T-helper 1 cell treated with Interleukin-12 subunit alpha and Interleukin-12 subunit beta and Interleukin-4 antibody, amounts not matched to agents 30 ng/mL and 1 ng/mL, for 36 hours (primary cell): ENCODE measurements around the gene ENTPD6. TPM values are rescaled to one million over a fixed set of nuclear protein-coding genes. Genes with fewer than 3 reads are reported as not detected.

Experiments
- intact Hi-C: fragments of 100-400 bp; cut with micrococcal nuclease; formaldehyde crosslinking; loops from one replicate; pipeline ENCODE4 v1.15.1; 2024
- total RNA-seq: library from RNA; stranded (reverse); gene quantifications from 2 replicates; pipeline ENCODE4 v1.2.3, GENCODE V29; 2022

The ENTPD6 gene
- total RNA-seq, 1 donor from 2014 or later = 38.0 TPM

GRCh38 chr20:25239387-25240370 lies 44.2 kb downstream of the ENTPD6 start:
- intact Hi-C loops = loop anchor here (10.0 kb wide), 1 partner anchor 1815 kb away; the partner anchor contains the start of gene NAPB

GRCh38 chr20:25240851-25241658 lies 45.5 kb downstream of the ENTPD6 start:
- intact Hi-C loops = loop anchor here (10.0 kb wide), 1 partner anchor 1816 kb away; the partner anchor contains the start of gene NAPB

GRCh38 chr20:25241659-25241955 lies 46.1 kb downstream of the ENTPD6 start:
- intact Hi-C loops = loop anchor here (10.0 kb wide), 1 partner anchor 1817 kb away; the partner anchor contains the start of gene NAPB

- intact Hi-C loops = loop anchor here (10.0 kb wide), 1 partner anchor 1817 kb away; the partner anchor contains the start of gene NAPB
Observed at GRCh38 chr20:25242231-25242630, 46.7 kb downstream of the ENTPD6 start.

- intact Hi-C loops = loop anchor here (10.0 kb wide), 1 partner anchor 1819 kb away; the partner anchor contains the start of gene NAPB
Observed at GRCh38 chr20:25243416-25243979, 48.0 kb downstream of the ENTPD6 start.

- intact Hi-C loops = loop anchor here (5.0 to 10.0 kb wide), 2 partner anchors 298 to 1820 kb away; partner anchors contain the start of genes CST7 and NAPB
Observed at GRCh38 chr20:25244976-25245375, 49.5 kb downstream of the ENTPD6 start.

GRCh38 chr20:25245461-25245860 lies 49.9 kb downstream of the ENTPD6 start:
- intact Hi-C loops = loop anchor here (5.0 to 10.0 kb wide), 2 partner anchors 298 to 1821 kb away; partner anchors contain the start of genes CST7 and NAPB

GRCh38 chr20:25246182-25246999 lies 50.9 kb downstream of the ENTPD6 start:
- intact Hi-C loops = loop anchor here (2.0 to 10.0 kb wide), 4 partner anchors 152 to 1822 kb away; partner anchors contain the start of genes CST7 and NAPB

- intact Hi-C loops = loop anchor here (1.0 to 10.0 kb wide), 11 partner anchors 9 to 1822 kb away; partner anchors contain the start of genes ABHD12, APMAP, CST7 and ENTPD6
Observed at GRCh38 chr20:25247000-25247517, 51.5 kb downstream of the ENTPD6 start.

- intact Hi-C loops = loop anchor here (1.0 to 10.0 kb wide), 11 partner anchors 9 to 1823 kb away; partner anchors contain the start of genes ABHD12, APMAP, CST7 and ENTPD6
Observed at GRCh38 chr20:25247518-25247955, 52.0 kb downstream of the ENTPD6 start.

GRCh38 chr20:25247956-25248785 lies 52.7 kb downstream of the ENTPD6 start, which contains the start of gene PYGB:
Gene PYGB (plus strand): TSS chr20:25248085. CDS start chr20:25248179, 94 bp downstream.
- intact Hi-C loops = loop anchor here (1.0 to 10.0 kb wide), 11 partner anchors 10 to 1823 kb away; partner anchors contain the start of genes ABHD12, APMAP, CST7 and ENTPD6

- intact Hi-C loops = loop anchor here (5.0 to 10.0 kb wide), 2 partner anchors 301 to 1824 kb away; partner anchors contain the start of genes CST7 and NAPB
Observed at GRCh38 chr20:25248786-25249172, 53.3 kb downstream of the ENTPD6 start.

GRCh38 chr20:25249198-25249931 lies 53.9 kb downstream of the ENTPD6 start:
- intact Hi-C loops = loop anchor here (5.0 to 10.0 kb wide), 2 partner anchors 302 to 1825 kb away; partner anchors contain the start of genes CST7 and NAPB

GRCh38 chr20:25250508-25250907 lies 55.0 kb downstream of the ENTPD6 start:
- intact Hi-C loops = no loop called here

- intact Hi-C loops = no loop called here
Observed at GRCh38 chr20:25251019-25251418, 55.5 kb downstream of the ENTPD6 start.

- intact Hi-C loops = no loop called here
Observed at GRCh38 chr20:25251558-25251957, 56.0 kb downstream of the ENTPD6 start.

- intact Hi-C loops = no loop called here
Observed at GRCh38 chr20:25252230-25252651, 56.7 kb downstream of the ENTPD6 start.
